ENCODE data around the gene TTC19.

Gene TTC19

DNA sequence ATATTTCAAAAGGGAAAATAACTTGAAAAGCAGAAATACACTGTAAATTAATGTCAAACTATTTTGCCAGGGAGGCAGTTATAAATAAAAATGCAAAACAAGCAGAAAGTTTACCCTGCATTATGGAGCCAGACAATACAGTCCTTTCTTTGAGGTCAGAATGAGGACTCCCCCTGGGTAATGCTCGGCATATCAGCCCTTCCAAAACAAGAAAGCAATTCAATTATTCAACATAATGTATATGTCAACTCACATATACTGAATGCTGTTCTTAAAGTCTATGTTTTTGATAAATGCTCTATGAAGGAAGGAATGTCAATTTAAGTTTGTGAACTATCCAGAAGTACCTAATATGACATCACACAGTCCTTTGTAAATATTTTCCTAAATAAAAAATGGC lies 72.4 kb downstream of the TTC19 start:
- no peak for DNase-seq
- in situ Hi-C loops (cut with HindIII; ENCODE audit: low pct_ligation_motif_present, low pct_unique_long_range_greater_than_20kb, low sequenced_read_pairs): no loop called here

DNA sequence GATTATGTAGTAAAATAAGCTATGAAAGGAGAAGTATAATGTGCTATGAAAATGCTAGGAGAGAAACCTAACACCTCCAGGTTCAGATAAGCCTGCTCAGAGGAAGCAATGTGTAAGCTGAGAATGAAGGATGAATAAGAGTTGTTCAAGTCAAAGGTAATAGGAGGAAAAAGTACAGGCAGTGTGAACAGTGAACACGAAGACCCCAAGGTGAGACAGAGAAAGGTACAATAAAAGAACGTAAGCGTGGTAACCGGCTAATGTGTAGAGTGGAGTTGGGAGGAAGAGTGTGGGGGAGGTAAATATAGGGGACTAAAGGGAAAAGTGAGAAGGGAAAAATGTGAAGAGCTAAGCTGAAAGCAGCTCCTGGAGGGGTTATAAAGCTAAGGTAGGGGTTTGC lies 74.2 kb downstream of the TTC19 start:
- no peak for DNase-seq
- in situ Hi-C loops (cut with HindIII; ENCODE audit: low pct_ligation_motif_present, low pct_unique_long_range_greater_than_20kb, low sequenced_read_pairs): no loop called here

DNA sequence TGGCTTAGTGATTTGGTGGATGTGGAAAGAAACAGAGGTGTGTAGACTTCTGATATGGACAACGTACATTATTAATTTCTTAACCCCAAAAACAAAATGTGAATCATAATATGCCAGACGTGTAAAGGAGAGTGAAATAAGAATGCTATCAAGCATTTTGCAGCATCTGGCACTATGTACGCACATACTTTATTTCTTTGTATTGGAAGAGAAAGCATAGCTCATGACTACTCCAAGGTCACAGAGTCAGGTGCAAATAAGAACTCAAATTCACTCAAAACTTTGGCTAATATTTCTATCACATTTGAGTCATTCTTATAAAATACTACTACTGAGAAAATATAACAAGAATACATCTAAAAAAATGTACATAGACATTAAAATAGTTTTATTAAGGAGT lies 74.8 kb downstream of the TTC19 start:
- no peak for DNase-seq
- in situ Hi-C loops (cut with HindIII; ENCODE audit: low pct_ligation_motif_present, low pct_unique_long_range_greater_than_20kb, low sequenced_read_pairs): no loop called here

DNA sequence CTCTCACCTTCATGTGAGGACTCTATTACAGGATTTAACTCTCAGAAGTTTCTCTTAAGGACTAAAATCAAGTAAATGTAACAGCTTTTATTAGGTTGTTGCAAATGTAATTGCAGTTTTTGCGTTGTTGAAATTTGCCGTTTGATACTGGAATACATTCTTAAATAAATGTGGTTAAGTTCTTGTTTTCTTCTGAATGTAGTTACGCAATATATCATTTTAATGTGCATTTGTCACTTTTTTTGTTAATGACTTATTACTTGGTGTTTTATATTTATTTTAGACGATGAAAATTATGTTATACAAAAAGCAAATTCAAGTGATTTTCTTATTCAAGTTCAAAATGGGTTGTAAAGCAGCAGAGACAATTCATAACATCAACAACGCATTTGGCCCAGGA lies 76.3 kb downstream of the TTC19 start:
- in situ Hi-C loops (cut with HindIII; ENCODE audit: low pct_ligation_motif_present, low pct_unique_long_range_greater_than_20kb, low sequenced_read_pairs): no loop called here
- no peak for DNase-seq

Measured in ACHN (cell line).